Stomach (tissue), 4 donors: ENCODE data around the gene SLC2A10.

Experiments used
- CTCF ChIP-seq, 7 experiments: fragments of 450-650 bp in 4 of 7; fragments of 200-600 bp in 3 of 7; sonication (generic) in 3 of 7; IDR thresholded peaks; one replicate each; pipeline ENCODE4 v1.5.1; 2016 to 2019; ENCODE audit warnings: antibody characterized with exemption in 7 of 7, control low read depth in 2 of 7, mild to moderate bottlenecking in 1 of 7
- POLR2A ChIP-seq, 4 donors: fragments of 450-650 bp; IDR thresholded peaks; one replicate each; pipeline ENCODE4 v1.6.1; 2016; ENCODE audit warnings: antibody characterized with exemption in 4 of 4, control low read depth in 2 of 4, mild to moderate bottlenecking in 1 of 4, moderate library complexity in 1 of 4
- POLR2AphosphoS5 ChIP-seq, 3 donors: sonication (generic); formaldehyde crosslinking; IDR thresholded peaks; one replicate each; pipeline ENCODE4 v1.6.1; 2016; ENCODE audit warnings: antibody characterized with exemption in 3 of 3

GRCh38 chr20:46774943-46775560 lies 65.6 kb downstream of the SLC2A10 start:
- no peak for TF ChIP-seq CTCF (IDR thresholded peaks at IDR 0.05)
- no peak for TF ChIP-seq POLR2A (IDR thresholded peaks at IDR 0.05)
- TF ChIP-seq POLR2AphosphoS5 (IDR thresholded peaks at IDR 0.05): no peak
